ENCODE measurements around the gene VSX2. TPM values are rescaled to one million over a fixed set of nuclear protein-coding genes. Genes with fewer than 3 reads are reported as not detected.

VSX2 gene
- polyA plus RNA-seq, 1 donor (not counting 4 experiments of a cell fraction or from before 2014, with no cell fraction given) = not detected

DNA sequence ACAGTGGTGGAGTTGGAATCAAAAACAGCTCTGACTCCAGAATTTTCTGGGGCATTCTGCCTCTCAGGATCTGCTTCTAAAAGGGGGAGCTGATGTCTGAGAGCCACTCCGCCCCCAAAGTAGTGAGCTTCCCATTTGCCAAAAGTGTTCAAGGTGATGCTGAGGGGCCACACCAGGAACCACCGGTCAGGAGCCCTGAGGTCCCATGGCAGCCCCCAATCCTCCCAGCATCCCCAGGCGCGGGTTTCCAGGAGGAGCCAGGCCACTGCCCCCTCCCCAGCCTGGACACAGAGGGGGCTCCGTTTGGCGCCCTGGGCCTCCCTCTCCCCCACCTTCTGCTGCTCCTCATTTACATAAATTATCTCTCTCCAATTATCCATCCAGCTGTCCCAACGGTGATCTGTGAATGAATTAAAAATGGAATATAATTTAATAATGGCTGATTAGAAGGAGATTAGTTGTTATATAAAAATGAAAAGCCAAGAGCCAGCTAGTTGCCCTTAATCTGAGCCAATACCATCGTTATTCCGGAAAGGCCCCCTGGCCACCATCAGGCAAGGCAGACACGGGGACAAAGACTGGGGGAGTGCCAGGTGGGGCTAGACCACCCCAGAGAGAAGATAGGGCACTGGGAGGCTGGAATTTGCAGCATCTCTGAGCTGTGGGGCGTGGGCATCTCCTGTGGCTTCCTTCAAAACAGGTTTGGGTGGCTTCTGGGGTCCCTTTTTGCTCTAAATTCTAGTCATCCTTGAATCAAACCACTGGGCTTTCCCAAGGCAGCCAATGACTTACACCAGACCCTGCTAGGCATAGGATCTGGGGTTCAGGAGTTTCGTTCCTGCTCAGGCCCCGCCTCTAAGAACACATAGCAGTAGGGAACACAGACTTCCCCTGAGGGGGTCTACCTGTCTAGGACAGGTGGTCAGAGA lies 19.7 kb upstream of the VSX2 start:
- DNase-seq (ENCODE audit: low read depth, low spot score) = no peak
- Histone ChIP-seq H3K79me2 (ENCODE audit: control insufficient read depth, insufficient read depth, low read length) (no peaks in the 10 kb centered on the region), H3K36me3 (ENCODE audit: control insufficient read depth in 2 of 2, extremely low read depth in 1 of 2, insufficient read depth in 2 of 2, low read length in 2 of 2) (no peaks in the 10 kb centered on the region), H3K4me1 (ENCODE audit: control insufficient read depth, extremely low read depth, insufficient read depth, low read length) (peaks cover 5% of the 10 kb centered on the region), H3K4me2 (ENCODE audit: control insufficient read depth, extremely low read depth, insufficient read depth, low read depth, low read length) (no peak overlapping the region), H3K9me3 (ENCODE audit: control insufficient read depth, low read depth, low read length) (no peaks in the 10 kb centered on the region), H3K27me3 (ENCODE audit: control insufficient read depth, extremely low read depth, insufficient read depth, low read length) (peaks cover 18% of the 10 kb centered on the region), H3K27ac (ENCODE audit: control insufficient read depth, insufficient read depth, low read length) (no peak overlapping the region), H2AFZ (ENCODE audit: control insufficient read depth, low read length) (no peak overlapping the region), H3K9me1 (ENCODE audit: control insufficient read depth, extremely low read depth, insufficient read depth, low read length) (no peaks in the 10 kb centered on the region), H4K20me1 (ENCODE audit: control insufficient read depth, extremely low read depth, insufficient read depth, low read length) (no peaks in the 10 kb centered on the region), H3K4me3 (ENCODE audit: control insufficient read depth in 2 of 3, extremely low read depth in 1 of 3, insufficient read depth in 2 of 3, low read depth in 1 of 3, low read length in 3 of 3) (no peak overlapping the region), H3K9ac (ENCODE audit: control insufficient read depth, extremely low read depth, insufficient read depth, low read length) (no peak overlapping the region)
- FAIRE-seq = no peak
- no peak for TF ChIP-seq EZH2 (IDR thresholded peaks at IDR 0.05; ENCODE audit: low read length)
- TF ChIP-seq, protein P1, sequence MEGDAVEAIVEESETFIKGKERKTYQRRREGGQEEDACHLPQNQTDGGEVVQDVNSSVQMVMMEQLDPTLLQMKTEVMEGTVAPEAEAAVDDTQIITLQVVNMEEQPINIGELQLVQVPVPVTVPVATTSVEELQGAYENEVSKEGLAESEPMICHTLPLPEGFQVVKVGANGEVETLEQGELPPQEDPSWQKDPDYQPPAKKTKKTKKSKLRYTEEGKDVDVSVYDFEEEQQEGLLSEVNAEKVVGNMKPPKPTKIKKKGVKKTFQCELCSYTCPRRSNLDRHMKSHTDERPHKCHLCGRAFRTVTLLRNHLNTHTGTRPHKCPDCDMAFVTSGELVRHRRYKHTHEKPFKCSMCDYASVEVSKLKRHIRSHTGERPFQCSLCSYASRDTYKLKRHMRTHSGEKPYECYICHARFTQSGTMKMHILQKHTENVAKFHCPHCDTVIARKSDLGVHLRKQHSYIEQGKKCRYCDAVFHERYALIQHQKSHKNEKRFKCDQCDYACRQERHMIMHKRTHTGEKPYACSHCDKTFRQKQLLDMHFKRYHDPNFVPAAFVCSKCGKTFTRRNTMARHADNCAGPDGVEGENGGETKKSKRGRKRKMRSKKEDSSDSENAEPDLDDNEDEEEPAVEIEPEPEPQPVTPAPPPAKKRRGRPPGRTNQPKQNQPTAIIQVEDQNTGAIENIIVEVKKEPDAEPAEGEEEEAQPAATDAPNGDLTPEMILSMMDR (optimal IDR thresholded peaks at IDR 0.05 in 1 of 3, IDR thresholded peaks at IDR 0.05 in 1 of 3, conservative IDR thresholded peaks at IDR 0.05 in 1 of 3; ENCODE audit: extremely low read depth in 1 of 3, insufficient read depth in 2 of 3, low read length in 3 of 3) = no peak
- dilution Hi-C loops (cut with MboI; ENCODE audit: extremely low pct_ligation_motif_present, low sequenced_read_pairs) = no loop called here

DNA sequence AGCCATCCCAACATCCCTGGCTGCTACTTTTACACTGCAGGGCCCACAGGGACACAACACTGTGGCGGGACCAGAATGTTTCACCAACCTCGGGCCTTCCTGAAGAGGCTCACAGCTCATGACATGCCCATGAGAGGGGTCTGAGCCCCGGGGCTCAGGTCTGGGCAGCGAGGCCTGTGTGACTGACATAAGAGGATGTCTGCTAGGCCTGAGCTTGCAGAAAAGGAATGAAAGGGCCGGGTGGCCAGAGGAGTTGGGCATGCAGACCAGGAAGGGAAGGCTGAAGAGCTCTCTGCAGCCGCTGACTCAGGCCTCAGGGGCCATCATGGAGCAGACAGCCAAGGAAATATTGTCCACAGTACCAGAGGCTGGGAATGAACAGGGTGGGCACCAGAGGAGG lies 18.3 kb upstream of the VSX2 start:
- Histone ChIP-seq H2AFZ (ENCODE audit: control insufficient read depth, low read length) (no peak overlapping the region), H3K4me1 (ENCODE audit: control insufficient read depth, extremely low read depth, insufficient read depth, low read length) (peaks cover 5% of the 10 kb centered on the region), H3K9me3 (ENCODE audit: control insufficient read depth, low read depth, low read length) (no peaks in the 10 kb centered on the region), H4K20me1 (ENCODE audit: control insufficient read depth, extremely low read depth, insufficient read depth, low read length) (no peaks in the 10 kb centered on the region), H3K79me2 (ENCODE audit: control insufficient read depth, insufficient read depth, low read length) (no peaks in the 10 kb centered on the region), H3K27me3 (ENCODE audit: control insufficient read depth, extremely low read depth, insufficient read depth, low read length) (peaks cover 18% of the 10 kb centered on the region), H3K36me3 (ENCODE audit: control insufficient read depth in 2 of 2, extremely low read depth in 1 of 2, insufficient read depth in 2 of 2, low read length in 2 of 2) (no peaks in the 10 kb centered on the region), H3K9me1 (ENCODE audit: control insufficient read depth, extremely low read depth, insufficient read depth, low read length) (no peaks in the 10 kb centered on the region), H3K9ac (ENCODE audit: control insufficient read depth, extremely low read depth, insufficient read depth, low read length) (no peak overlapping the region), H3K4me3 (ENCODE audit: control insufficient read depth in 2 of 3, extremely low read depth in 1 of 3, insufficient read depth in 2 of 3, low read depth in 1 of 3, low read length in 3 of 3) (no peak overlapping the region), H3K4me2 (ENCODE audit: control insufficient read depth, extremely low read depth, insufficient read depth, low read depth, low read length) (no peak overlapping the region), H3K27ac (ENCODE audit: control insufficient read depth, insufficient read depth, low read length) (no peak overlapping the region)
- TF ChIP-seq, protein P1 (optimal IDR thresholded peaks at IDR 0.05 in 1 of 3, IDR thresholded peaks at IDR 0.05 in 1 of 3, conservative IDR thresholded peaks at IDR 0.05 in 1 of 3; ENCODE audit: extremely low read depth in 1 of 3, insufficient read depth in 2 of 3, low read length in 3 of 3) = no peak
- no peak for TF ChIP-seq EZH2 (IDR thresholded peaks at IDR 0.05; ENCODE audit: low read length)
- DNase-seq (ENCODE audit: low read depth, low spot score) (no peak), FAIRE-seq (no peak)
- dilution Hi-C loops (cut with MboI; ENCODE audit: extremely low pct_ligation_motif_present, low sequenced_read_pairs) = no loop called here

Measured in keratinocyte (primary cell).